ENCODE results near the gene ACAA2.

The ACAA2 gene

DNA sequence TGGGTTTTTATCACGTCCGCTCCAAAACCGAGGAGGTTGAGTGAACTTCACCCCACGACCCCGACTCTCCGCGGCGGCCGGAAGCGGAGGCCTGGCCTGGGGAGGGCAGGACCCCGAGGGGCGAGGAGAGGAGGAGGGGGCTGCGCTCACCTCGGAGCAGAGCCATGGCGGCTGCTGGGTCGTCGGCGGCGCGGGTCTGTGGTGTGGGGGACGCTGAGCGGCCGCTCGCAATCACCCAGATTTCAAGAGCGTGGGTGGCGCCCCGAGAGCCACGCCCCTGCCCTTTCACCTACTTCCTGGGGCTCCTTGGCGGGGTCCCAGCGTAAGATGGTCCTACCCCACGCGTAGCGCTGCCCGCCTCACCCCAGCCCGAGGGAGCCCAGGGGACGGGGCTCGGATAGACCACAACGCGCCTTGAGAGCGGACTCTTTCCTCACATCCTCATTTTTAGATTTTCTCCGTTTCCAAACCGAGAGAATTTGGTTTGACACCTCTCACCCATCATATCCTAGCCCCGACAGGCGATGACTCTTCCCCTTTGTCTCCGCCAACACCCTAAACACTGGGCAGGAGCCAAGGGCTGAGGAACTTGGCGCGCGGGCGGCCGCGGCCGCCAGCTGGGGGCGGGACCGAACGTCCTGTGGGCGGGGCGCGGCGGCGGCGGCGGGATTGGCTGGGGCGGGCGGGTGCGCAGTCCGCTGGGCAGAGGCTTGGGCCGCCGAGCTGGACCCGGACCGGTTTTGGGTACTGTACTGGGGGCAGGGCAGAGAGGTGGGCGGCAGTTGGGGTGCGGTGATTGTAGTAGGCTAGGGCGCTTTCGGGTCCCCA, at the start of gene ACAA2:
TSS of gene ACAA2 (minus strand) at position 215 of the 828 bp plus-strand sequence. CDS start at position 166, 49 bp downstream.
- DNase-seq (ENCODE audit: low spot score), result peak; percentile 67
- TF ChIP-seq CTCF (conservative IDR thresholded peaks at IDR 0.05; ENCODE audit: low read depth), result no peak
- ChIA-PET POLR2A (ENCODE audit: low non-redundant PET) (interaction anchor here (0.6 kb wide), 2 partner anchors 29 to 36 kb away, joined by 3 to 5 read pairs; no protein-coding TSS in a partner anchor), CTCF (interaction anchor here (0.6 kb wide), 1 partner anchor 29 kb away, joined by 3 read pairs; no protein-coding TSS in a partner anchor)
- H3K27ac ChIP-seq, result peak within 1 kb of the TSS; percentile 97

- TF ChIP-seq CTCF (conservative IDR thresholded peaks at IDR 0.05; ENCODE audit: low read depth), result no peak
- POLR2A ChIA-PET (ENCODE audit: low non-redundant PET), result no interaction called here
- CTCF ChIA-PET, result interaction anchor here (0.5 kb wide), 1 partner anchor 104 kb away, joined by 3 read pairs; no protein-coding TSS in a partner anchor
- H3K27ac ChIP-seq, result no peak overlapping the region
- no peak for DNase-seq (ENCODE audit: low spot score)
Measured at GRCh38 chr18:49862656-49863385, 49.5 kb upstream of the ACAA2 start.

- POLR2A ChIA-PET (ENCODE audit: low non-redundant PET), result no interaction called here
- CTCF ChIA-PET, result interaction anchor here (0.6 to 0.7 kb wide), 4 partner anchors 317 to 525 kb away, joined by 3 to 4 read pairs (median 4); no protein-coding TSS in a partner anchor
- no peak overlapping the region for H3K27ac ChIP-seq
- TF ChIP-seq CTCF (conservative IDR thresholded peaks at IDR 0.05; ENCODE audit: low read depth), result peak; percentile 51
- no peak for DNase-seq (ENCODE audit: low spot score)
Measured at GRCh38 chr18:49861659-49862058, 48.3 kb upstream of the ACAA2 start.

DNA sequence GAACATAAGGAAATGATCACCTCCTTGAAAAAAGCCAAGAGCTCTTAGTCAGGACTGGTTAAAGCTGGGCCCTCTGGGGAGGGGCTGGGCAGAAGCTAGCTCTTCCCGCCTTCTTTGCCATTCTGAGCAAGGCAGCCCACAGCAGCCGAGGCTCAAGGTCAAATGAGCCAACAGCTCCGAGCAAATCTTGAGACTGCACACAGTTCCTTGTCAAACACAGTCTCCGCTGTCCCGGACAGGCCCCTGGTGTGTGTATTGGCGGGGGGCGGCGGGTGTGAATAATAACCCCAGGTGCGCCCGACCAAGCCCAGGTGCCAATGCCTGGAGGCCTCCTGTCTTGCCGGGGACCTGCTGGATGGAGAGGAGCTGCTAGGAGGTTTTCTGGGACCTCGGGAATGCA, 46.4 kb upstream of the ACAA2 start:
- ChIA-PET CTCF (interaction anchor here (0.5 to 1.2 kb wide), 4 partner anchors 9 to 1316 kb away, joined by 3 to 4 read pairs (median 3); no protein-coding TSS in a partner anchor), POLR2A (ENCODE audit: low non-redundant PET) (no interaction called here)
- H3K27ac ChIP-seq, result no peak overlapping the region
- no peak for TF ChIP-seq CTCF (conservative IDR thresholded peaks at IDR 0.05; ENCODE audit: low read depth)
- DNase-seq (ENCODE audit: low spot score), result no peak

DNA sequence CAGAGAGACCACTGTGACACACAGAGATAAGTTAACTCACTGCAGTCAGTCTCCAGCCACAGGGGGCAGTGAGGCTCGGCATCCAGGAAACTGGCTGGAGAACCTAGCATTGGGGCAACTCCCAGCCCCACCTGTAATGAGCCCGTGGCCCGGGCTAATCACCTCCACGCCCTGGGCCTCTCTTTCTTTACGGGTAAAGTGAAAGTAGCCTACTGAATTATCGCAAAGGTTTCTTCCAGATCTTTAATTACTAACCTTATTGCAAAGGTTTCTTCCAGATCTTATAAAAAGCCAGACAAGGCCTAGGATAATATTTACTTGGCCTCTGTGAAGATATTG, 45.7 kb upstream of the ACAA2 start:
- H3K27ac ChIP-seq, result no peak overlapping the region
- POLR2A ChIA-PET (ENCODE audit: low non-redundant PET), result no interaction called here
- DNase-seq (ENCODE audit: low spot score), result no peak
- CTCF ChIA-PET, result interaction anchor here (0.6 to 1.2 kb wide), 7 partner anchors 8 to 335 kb away, joined by 3 to 6 read pairs (median 4); no protein-coding TSS in a partner anchor
- TF ChIP-seq CTCF (conservative IDR thresholded peaks at IDR 0.05; ENCODE audit: low read depth), result peak; percentile 50; the same call in 1 of the 2 replicates

DNA sequence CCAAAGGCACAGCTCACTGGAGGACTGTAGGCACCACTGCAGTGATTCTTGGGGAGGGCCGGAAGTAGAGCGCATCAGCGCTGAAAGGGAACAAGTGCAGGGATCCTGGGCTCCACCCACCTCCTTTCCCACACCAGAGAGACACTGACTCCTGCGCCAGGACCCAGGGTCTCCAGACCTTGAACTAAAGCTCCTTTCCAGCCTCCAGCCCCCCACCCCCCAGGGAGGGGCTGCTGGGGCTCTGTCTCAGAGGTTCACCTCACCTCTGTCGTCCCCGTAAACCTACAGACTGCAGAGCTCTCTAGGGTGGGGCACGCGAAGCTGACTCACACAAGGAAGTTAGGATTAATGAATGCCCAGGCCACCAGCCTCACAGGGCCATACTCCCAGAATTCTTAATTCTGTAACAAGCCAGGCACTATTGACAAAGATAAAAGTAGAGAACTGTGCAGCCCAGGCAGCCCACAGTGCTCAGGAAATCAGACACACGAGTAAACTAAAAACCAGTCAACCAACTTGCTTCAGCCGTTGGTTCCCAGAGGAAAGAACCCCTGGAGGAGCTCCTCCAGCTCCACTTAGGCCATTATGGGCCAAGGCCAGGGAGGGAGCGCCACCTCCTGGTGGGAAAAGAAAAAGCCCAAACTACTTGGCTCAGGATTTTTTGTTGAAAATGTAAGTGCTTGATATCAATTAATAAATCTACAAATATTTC, 45.1 kb upstream of the ACAA2 start:
- CTCF ChIA-PET, result interaction anchor here (0.6 to 1.2 kb wide), 9 partner anchors 9 to 1790 kb away, joined by 3 to 6 read pairs (median 3); no protein-coding TSS in a partner anchor
- H3K27ac ChIP-seq, result peak overlapping the region; percentile 21
- peak; percentile 52 for DNase-seq (ENCODE audit: low spot score)

More for the DNA sequence above, 45.1 kb upstream of the ACAA2 start:
- POLR2A ChIA-PET (ENCODE audit: low non-redundant PET), result no interaction called here
- TF ChIP-seq CTCF (conservative IDR thresholded peaks at IDR 0.05; ENCODE audit: low read depth), result peak; percentile 85

All from RWPE1 (cell line).